HG03575 (cell line): Measurements from ENCODE around the gene SYAP1.
"Not testable (repeated sequence)": the region's sequence is repeated elsewhere in the genome, so short reads cannot be mapped to it uniquely, and the experiment has no call there.

ENCODE experiments used
- ATAC-seq: cut with Tn5 transposase; IDR thresholded peaks from one replicate; pipeline ENCODE4 v1.9.1; 2021; ENCODE audit not compliant: unreplicated experiment, insufficient number of reproducible peaks, low FRiP score; ENCODE audit errors: extremely low read depth

Gene SYAP1

GRCh38 chrX:16770970-16771482 lies 51.6 kb downstream of the SYAP1 start:
- no peak for ATAC-seq

GRCh38 chrX:16771483-16772398 lies 52.3 kb downstream of the SYAP1 start:
- no peak for ATAC-seq

DNA sequence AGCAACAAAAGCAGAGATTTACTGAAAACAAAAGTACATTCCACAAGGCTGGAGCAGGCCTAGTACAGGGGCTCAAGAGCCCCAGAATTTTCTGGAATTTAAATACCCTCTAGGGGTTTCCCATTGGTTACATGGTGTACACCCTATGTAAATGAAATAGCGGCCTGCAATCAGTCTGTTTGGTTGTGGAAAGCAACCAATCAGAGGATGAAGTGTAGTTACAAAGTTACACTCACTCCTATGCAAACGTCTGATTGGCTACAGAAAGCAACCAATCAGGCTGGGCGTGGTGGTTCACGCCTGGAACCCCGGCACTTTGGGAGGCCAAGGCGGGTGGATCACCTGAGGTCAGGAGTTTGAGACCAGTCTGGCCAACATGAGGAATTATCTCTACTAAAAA lies 53.0 kb downstream of the SYAP1 start:
- ATAC-seq, result no peak

GRCh38 chrX:16774746-16775145 lies 55.3 kb downstream of the SYAP1 start:
- ATAC-seq, result no peak

GRCh38 chrX:16778545-16778944 lies 59.1 kb downstream of the SYAP1 start:
- ATAC-seq, result no peak

- no peak for ATAC-seq
Observed at GRCh38 chrX:16778993-16779392, 59.6 kb downstream of the SYAP1 start.

- ATAC-seq, result not testable (repeated sequence)
Observed at GRCh38 chrX:16779815-16780214, 60.4 kb downstream of the SYAP1 start.

DNA sequence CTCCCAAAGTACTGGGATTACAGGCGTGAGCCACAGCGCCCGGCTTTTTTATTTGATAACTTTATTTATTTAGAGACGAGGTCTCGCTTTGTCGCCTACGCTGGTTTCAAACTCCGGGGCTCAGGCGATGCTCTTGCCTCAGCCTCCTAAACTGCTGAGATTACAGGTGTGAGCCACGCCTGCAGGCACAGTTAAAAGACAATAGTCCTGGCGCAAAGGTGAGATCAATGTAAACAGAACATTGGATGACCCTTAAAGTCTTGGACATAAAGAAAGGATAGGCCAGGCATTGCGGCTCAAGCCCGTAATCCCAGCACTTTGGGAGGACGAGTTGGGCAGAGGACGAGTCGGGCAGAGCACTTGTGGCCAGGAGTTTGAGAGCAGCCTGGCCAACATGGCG lies 64.0 kb downstream of the SYAP1 start:
- no peak for ATAC-seq

GRCh38 chrX:16784440-16784839 lies 65.0 kb downstream of the SYAP1 start:
- not testable (repeated sequence) for ATAC-seq

GRCh38 chrX:16785247-16786138 lies 66.1 kb downstream of the SYAP1 start:
- ATAC-seq, result no peak

DNA sequence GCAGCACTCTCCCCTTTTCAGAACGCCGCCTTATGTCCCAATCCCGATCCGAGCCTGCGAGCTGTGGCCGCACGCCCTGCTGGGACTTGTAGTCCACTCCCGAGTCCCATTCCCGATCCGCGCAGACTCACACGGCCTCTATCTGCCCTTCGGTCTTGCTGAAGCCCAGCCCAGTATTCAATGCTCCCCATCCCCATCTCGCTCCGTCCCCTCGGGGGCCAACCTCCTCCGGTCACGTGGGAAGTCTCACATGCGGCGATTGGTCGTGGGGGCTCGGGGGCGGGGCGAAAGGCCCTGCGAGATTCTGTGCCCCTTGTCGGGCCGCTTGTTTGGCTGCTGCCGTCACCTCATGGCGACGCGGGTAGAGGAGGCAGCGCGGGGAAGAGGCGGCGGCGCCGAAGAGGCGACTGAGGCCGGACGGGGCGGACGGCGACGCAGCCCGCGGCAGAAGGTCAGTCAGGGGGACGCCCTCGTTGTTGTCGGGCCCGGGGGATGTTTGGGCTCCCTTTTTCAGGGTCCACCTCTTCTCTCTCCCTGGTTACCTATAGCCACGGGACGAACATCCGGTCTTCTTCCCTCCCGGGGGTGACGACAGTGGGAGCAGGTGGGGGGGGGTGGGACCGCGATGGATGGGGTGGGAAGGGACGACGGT lies 66.9 kb downstream of the SYAP1 start, which contains the start of gene TXLNG:
Gene TXLNG, plus strand, starts transcription at position 328 of the 652 bp plus-strand sequence. Its CDS starts 22 bp downstream, at position 350.
- peak; percentile 99 for ATAC-seq

GRCh38 chrX:16786791-16787735 lies 67.7 kb downstream of the SYAP1 start:
- ATAC-seq, result no peak

GRCh38 chrX:16788477-16788876 lies 69.1 kb downstream of the SYAP1 start:
- no peak for ATAC-seq

GRCh38 chrX:16796298-16796697 lies 76.9 kb downstream of the SYAP1 start:
- ATAC-seq, result no peak

DNA sequence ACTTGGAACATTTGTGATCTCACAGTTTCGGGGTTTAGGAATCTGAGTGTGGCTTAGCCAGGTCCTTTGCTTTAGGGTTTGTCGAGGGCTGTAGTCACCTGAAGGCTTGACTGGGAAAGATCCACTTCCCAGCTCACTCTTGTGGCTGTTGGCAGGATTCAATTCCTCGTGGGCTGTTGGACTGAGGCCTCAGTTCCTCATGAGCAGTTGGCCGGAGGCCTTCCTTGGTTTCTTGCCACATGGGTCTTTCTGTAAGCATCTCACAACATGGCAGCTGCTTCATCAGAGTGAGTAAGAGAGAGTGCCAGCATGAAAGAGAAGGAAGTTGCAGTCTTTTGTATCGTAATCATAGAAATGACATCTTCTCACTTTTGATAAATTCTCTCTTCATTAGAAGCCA lies 77.9 kb downstream of the SYAP1 start:
- no peak for ATAC-seq

- ATAC-seq, result no peak
Observed at GRCh38 chrX:16797841-16798240, 78.4 kb downstream of the SYAP1 start.

DNA sequence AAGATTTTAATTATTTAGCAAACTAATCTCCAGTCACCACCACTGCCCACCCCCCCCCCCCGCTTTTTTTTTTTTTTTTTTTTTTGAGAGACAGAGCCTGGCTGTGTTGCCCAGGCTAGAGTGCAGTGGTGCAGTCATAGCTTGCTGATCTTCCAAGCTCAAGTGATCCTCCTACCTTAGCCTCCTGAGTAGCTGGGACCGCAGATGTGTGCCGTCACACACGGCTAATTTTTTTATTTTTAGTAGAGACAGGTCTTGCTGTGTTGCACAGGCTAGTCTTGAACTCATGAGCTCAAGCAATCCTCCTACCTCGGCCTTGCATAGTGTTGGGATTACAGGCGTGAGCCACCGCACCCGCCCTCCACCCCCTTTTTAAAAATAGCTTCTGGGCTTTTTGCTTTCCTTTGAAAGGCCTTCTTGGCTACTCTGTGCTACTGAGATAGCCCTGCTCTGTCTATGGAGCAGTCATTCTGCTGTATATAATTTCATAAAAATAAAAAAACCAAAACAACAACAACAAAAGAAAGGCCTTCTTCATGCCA lies 85.6 kb downstream of the SYAP1 start:
- peak; percentile 70 for ATAC-seq

- no peak for ATAC-seq
Observed at GRCh38 chrX:16807548-16807947, 88.1 kb downstream of the SYAP1 start.
